Nephron (organoid): Measurements from ENCODE around the gene PDIA2.

Source experiments
- H3K27ac Mint-ChIP-seq, 3 experiments: 2 replicates each; pipeline ENCODE4 v1.8.0; 2020; ENCODE audit warnings: mixed read lengths in 3 of 3, mild to moderate bottlenecking in 2 of 3, moderate library complexity in 1 of 3
- H3K27me3 Mint-ChIP-seq: 2 replicates; pipeline ENCODE4 v1.8.0; 2021; ENCODE audit warnings: low read depth, mild to moderate bottlenecking, moderate library complexity, mixed read lengths
- H3K36me3 Mint-ChIP-seq: 2 replicates; pipeline ENCODE4 v1.8.0; 2020; ENCODE audit warnings: low read depth, mixed read lengths
- H3K4me1 Mint-ChIP-seq: 2 replicates; pipeline ENCODE4 v1.8.0; 2020; ENCODE audit warnings: mixed read lengths
- H3K4me3 Mint-ChIP-seq, 3 experiments: 2 replicates each; pipeline ENCODE4 v1.8.0; 2020; ENCODE audit warnings: mild to moderate bottlenecking in 3 of 3, mixed read lengths in 3 of 3, moderate library complexity in 2 of 3
- H3K9me3 Mint-ChIP-seq: 2 replicates; pipeline ENCODE4 v1.8.0; 2020; ENCODE audit warnings: mixed read lengths
- CTCF ChIP-seq, 3 experiments: fragments of 200-600 bp; sonication (generic); IDR thresholded peaks; one replicate each; pipeline ENCODE4 v1.5.0; 2021; ENCODE audit warnings: antibody characterized with exemption in 3 of 3; ENCODE audit not compliant: unreplicated experiment in 3 of 3

The PDIA2 gene

GRCh38 chr16:285146-286055 lies 2.4 kb downstream of the PDIA2 start:
- no peak overlapping the region for H3K27ac Mint-ChIP-seq
- no peaks in the 10 kb centered on the region for H3K9me3 Mint-ChIP-seq
- no peaks in the 10 kb centered on the region for H3K4me1 Mint-ChIP-seq
- TF ChIP-seq CTCF (IDR thresholded peaks at IDR 0.05; ENCODE audit: unreplicated experiment in 3 of 3), result no peak
- peaks cover 13% of the 10 kb centered on the region for H3K27me3 Mint-ChIP-seq
- H3K4me3 Mint-ChIP-seq, result no peak overlapping the region
- peaks cover 18% of the 10 kb centered on the region for H3K36me3 Mint-ChIP-seq

GRCh38 chr16:286491-287297 lies 3.7 kb downstream of the PDIA2 start:
- H3K27ac Mint-ChIP-seq, result no peak overlapping the region
- peaks cover 4% of the 10 kb centered on the region for H3K27me3 Mint-ChIP-seq
- TF ChIP-seq CTCF (IDR thresholded peaks at IDR 0.05; ENCODE audit: unreplicated experiment in 3 of 3), result no peak
- H3K36me3 Mint-ChIP-seq, result peaks cover 18% of the 10 kb centered on the region
- no peaks in the 10 kb centered on the region for H3K9me3 Mint-ChIP-seq
- H3K4me3 Mint-ChIP-seq, result no peak overlapping the region
- no peaks in the 10 kb centered on the region for H3K4me1 Mint-ChIP-seq

- Mint-ChIP-seq H3K4me3 (no peak overlapping the region), H3K4me1 (no peaks in the 10 kb centered on the region), H3K9me3 (no peaks in the 10 kb centered on the region), H3K27ac (no peak overlapping the region), H3K27me3 (no peaks in the 10 kb centered on the region), H3K36me3 (peaks cover 18% of the 10 kb centered on the region)
- no peak for TF ChIP-seq CTCF (IDR thresholded peaks at IDR 0.05; ENCODE audit: unreplicated experiment in 3 of 3)
Measured at GRCh38 chr16:287298-287811, 4.4 kb downstream of the PDIA2 start.

GRCh38 chr16:287981-288920 lies 5.3 kb downstream of the PDIA2 start:
- Mint-ChIP-seq H3K36me3 (peaks cover 21% of the 10 kb centered on the region), H3K27ac (no peak overlapping the region), H3K27me3 (no peaks in the 10 kb centered on the region), H3K4me3 (no peak overlapping the region), H3K4me1 (no peaks in the 10 kb centered on the region), H3K9me3 (no peaks in the 10 kb centered on the region)
- TF ChIP-seq CTCF (IDR thresholded peaks at IDR 0.05; ENCODE audit: unreplicated experiment in 3 of 3), result no peak

GRCh38 chr16:289395-289997 lies 6.5 kb downstream of the PDIA2 start:
- Mint-ChIP-seq H3K36me3 (peaks cover 21% of the 10 kb centered on the region), H3K4me3 (no peak overlapping the region), H3K27me3 (no peaks in the 10 kb centered on the region), H3K27ac (no peak overlapping the region), H3K9me3 (no peaks in the 10 kb centered on the region), H3K4me1 (no peaks in the 10 kb centered on the region)
- TF ChIP-seq CTCF (IDR thresholded peaks at IDR 0.05; ENCODE audit: unreplicated experiment in 3 of 3), result no peak
